K562 (cell line): ENCODE data around the gene CDC25B. TPM values are rescaled to one million over a fixed set of nuclear protein-coding genes. Genes with fewer than 3 reads are reported as not detected.
A peak's percentile ranks its signal among the peaks of the same experiment; 100 is the strongest.
"Not testable (repeated sequence)": the region's sequence is repeated elsewhere in the genome, so short reads cannot be mapped to it uniquely, and the experiment has no call there.

Experiments
- ATAC-seq: fragments of 200-7000 bp; cut with Tn5 transposase; 3 replicates; pipeline ENCODE4 v1.9.1; 2020; ENCODE audit warnings: moderate library complexity
- BruUV-seq: library from RNA; stranded (reverse); fragments of 400-500 nt; replicated peaks from 2 replicates; lab custom pipeline; 2021; lab: Mats Ljungman, UMichigan
- CTCF ChIA-PET: fragments of 300-600 bp; formaldehyde crosslinking; extraction: SDS; loops from one replicate; lab custom pipeline; 2021; ENCODE audit warnings: low intra/inter-chr PET ratio; lab: Yijun Ruan, JAX
- POLR2A ChIA-PET: fragments of 300-600, 350-650 bp; sonication (Branson Sonifier 250); formaldehyde crosslinking; extraction: SDS; loops from one replicate; lab custom pipeline; 2021; ENCODE audit warnings: antibody characterized with exemption, inconsistent platforms; lab: Yijun Ruan, JAX
- DNase-seq, 4 experiments: peaks; one replicate each; pipeline versions ENCODE4 v3.0.0 to v3.0.0-alpha.2; 2011 to 2018; ENCODE audit warnings: low spot score in 3 of 4, mixed read lengths in 3 of 4; ENCODE audit errors: extremely low read depth in 1 of 4
- FAIRE-seq: peaks from 2 replicates; lab custom pipeline; 2011; peaks lifted over from hg19 to GRCh38; lab: Jason Lieb, UNC
- H2AFZ ChIP-seq: 2 replicates; pipeline ENCODE4 v1.6.0; 2011; ENCODE audit warnings: low read depth, low read length, control low read depth, inconsistent platforms
- H3K27ac ChIP-seq: fragments of 200-600 bp; 3 replicates; pipeline ENCODE4 v1.8.0; 2011; ENCODE audit warnings: low read depth, mild to moderate bottlenecking, control low read depth, inconsistent platforms, low read length, moderate library complexity, mixed read lengths; ENCODE audit errors: extremely low read depth
- H3K27me3 ChIP-seq, 2 experiments: fragments of 300-600 bp in 1 of 2; 2 replicates in 1 of 2; 3 replicates in 1 of 2; pipeline versions ENCODE4 v1.6.0 to v1.8.0; 2011; ENCODE audit warnings: inconsistent platforms in 2 of 2, low read length in 2 of 2, mild to moderate bottlenecking in 1 of 2, mixed read lengths in 1 of 2, moderate library complexity in 1 of 2; ENCODE audit not compliant: control insufficient read depth in 2 of 2, insufficient read depth in 2 of 2
- H3K36me3 ChIP-seq: fragments of 300-600 bp; 3 replicates; pipeline ENCODE4 v1.8.0; 2011; ENCODE audit warnings: mild to moderate bottlenecking, low read length, inconsistent platforms; ENCODE audit not compliant: control insufficient read depth, insufficient read depth
- H3K4me1 ChIP-seq, 2 experiments: fragments of 200-600 bp in 1 of 2; replicated peaks in 1 of 2; 2 replicates in 1 of 2; 3 replicates in 1 of 2; pipeline versions ENCODE4 v1.5.1 to v1.8.0; 2011; ENCODE audit warnings: inconsistent platforms in 2 of 2, low read length in 2 of 2, mild to moderate bottlenecking in 1 of 2, mixed read lengths in 1 of 2, moderate library complexity in 1 of 2; ENCODE audit not compliant: control insufficient read depth in 2 of 2, insufficient read depth in 2 of 2
- H3K4me2 ChIP-seq: 2 replicates; pipeline ENCODE4 v1.6.1; 2011; ENCODE audit warnings: low read length, control low read depth, inconsistent platforms, mixed read lengths; ENCODE audit not compliant: insufficient read depth
- H3K4me3 ChIP-seq: fragments of 200-600 bp; sonication (generic), shearing (Covaris generic); 2 replicates; pipeline ENCODE4 v1.5.1; 2016; ENCODE audit warnings: control low read depth, inconsistent platforms
- H3K79me2 ChIP-seq: fragments of 200-600 bp; 3 replicates; pipeline ENCODE4 v1.8.0; 2011; ENCODE audit warnings: low read length, inconsistent platforms; ENCODE audit not compliant: control insufficient read depth, insufficient read depth
- H3K9ac ChIP-seq, 2 experiments: 2 replicates each; pipeline versions ENCODE4 v1.6.0 to v1.6.1; 2011; ENCODE audit warnings: low read depth in 2 of 2, low read length in 2 of 2, control low read depth in 1 of 2, inconsistent platforms in 1 of 2, mild to moderate bottlenecking in 1 of 2, mixed read lengths in 1 of 2; ENCODE audit not compliant: insufficient read depth in 1 of 2
- H3K9me1 ChIP-seq: one replicate; pipeline ENCODE4 v1.6.0; 2011; ENCODE audit warnings: inconsistent platforms, mild to moderate bottlenecking, low read length, moderate library complexity; ENCODE audit not compliant: control insufficient read depth, insufficient read depth
- H3K9me3 ChIP-seq: replicated peaks from 2 replicates; pipeline ENCODE4 v1.5.1; 2011; ENCODE audit warnings: low read depth, low read length, inconsistent platforms; ENCODE audit not compliant: control insufficient read depth, insufficient read depth
- H4K20me1 ChIP-seq: replicated peaks from 2 replicates; pipeline ENCODE4 v1.6.1; 2011; ENCODE audit warnings: low read length, inconsistent platforms, mixed read lengths; ENCODE audit not compliant: control insufficient read depth, insufficient read depth
- CBX8 ChIP-seq: fragments of 200-600 bp; sonication (generic); IDR thresholded peaks from 2 replicates; pipeline ENCODE4 v1.6.1; 2012; ENCODE audit warnings: borderline replicate concordance, mixed run types, low read depth, mild to moderate bottlenecking, moderate library complexity, mixed read lengths, low read length, control low read depth, inconsistent platforms; ENCODE audit not compliant: poor library complexity, severe bottlenecking; ENCODE audit errors: extremely low read depth
- FOXP1 ChIP-seq: sonication (generic); formaldehyde crosslinking; IDR thresholded peaks from 2 replicates; pipeline ENCODE4 v1.8.0; 2022; ENCODE audit warnings: mild to moderate bottlenecking, missing genetic modification reagents
- HDAC8 ChIP-seq: fragments of 450-650 bp; IDR thresholded peaks from 2 replicates; pipeline ENCODE4 v1.6.1; 2016; ENCODE audit warnings: mild to moderate bottlenecking, missing genetic modification characterization, moderate library complexity, missing compliant biosample characterization
- TRIM24 ChIP-seq, 2 experiments: fragments of 450-650 bp; IDR thresholded peaks; 2 replicates each; pipeline ENCODE4 v1.6.1; 2016
- WGBS: fragments of 100-300 bp; shearing (Covaris generic); methylation state at CpG from one replicate; pipeline ENCODE4 v1.1.6; 2016; ENCODE audit warnings: low coverage, mixed read lengths; ENCODE audit not compliant: insufficient coverage; ENCODE audit errors: missing lambda C conversion rate; 5-methylcytosine and 5-hydroxymethylcytosine counted together
- in situ Hi-C: fragments of 300-500 bp; cut with MboI; formaldehyde crosslinking; loops from 4 replicates; pipeline ENCODE4 v1.15.0; 2018; ENCODE audit warnings: inconsistent platforms, mixed read lengths
- intact Hi-C: fragments of 100-400 bp; cut with micrococcal nuclease; formaldehyde crosslinking; loops from 2 replicates; pipeline ENCODE4 v1.14.2; 2022
- polyA plus RNA-seq, 8 experiments: library from polyadenylated mRNA; depleted of rRNA in 4 of 8; stranded (reverse) in 5 of 8; unstranded in 3 of 8; fragments of >200 nt; fragmentation: Nextera tagmentation in 2 of 8; fragmentation: Illumina TruSeq in 1 of 8; extraction: Ambion mirVana in 2 of 8; extraction: Trizol in 1 of 8; gene quantifications; 2 replicates each; pipeline versions ENCODE4 v1.2.1 to v1.2.3, GENCODE V29; 2011 to 2014; ENCODE audit warnings: inconsistent platforms in 1 of 8, missing spikeins in 1 of 8
- total RNA-seq, 7 experiments: library from RNA; depleted of rRNA in 6 of 7; stranded (reverse); fragments of >200 nt in 6 of 7; fragmentation: Illumina TruSeq in 2 of 7; extraction: Trizol in 2 of 7; gene quantifications; 2 replicates each; pipeline versions ENCODE4 v1.2.1 to v1.2.3, GENCODE V29; 2011 to 2021; ENCODE audit warnings: low replicate concordance in 1 of 7
- TF ChIP-seq, protein P1 (sequence below), 2 experiments: fragments of 450-650 bp; IDR thresholded peaks; 2 replicates each; pipeline ENCODE4 v1.6.1; 2016
- TF ChIP-seq, protein P2 (sequence below): sonication (generic); formaldehyde crosslinking; IDR thresholded peaks from 2 replicates; pipeline ENCODE4 v1.8.0; 2022; ENCODE audit warnings: mild to moderate bottlenecking, low read depth, missing genetic modification reagents
- TF ChIP-seq, protein P3 (sequence below): sonication (generic); formaldehyde crosslinking; IDR thresholded peaks from 2 replicates; pipeline ENCODE4 v1.4.0; 2020; ENCODE audit warnings: mild to moderate bottlenecking, missing genetic modification reagents

The CDC25B gene
- total and polyA plus RNA-seq, 9 of the 15 experiments (the other 6 are each of a cell fraction or from before 2014, with no cell fraction given) = 2.3 to 35.7 (median 9.5) TPM

DNA sequence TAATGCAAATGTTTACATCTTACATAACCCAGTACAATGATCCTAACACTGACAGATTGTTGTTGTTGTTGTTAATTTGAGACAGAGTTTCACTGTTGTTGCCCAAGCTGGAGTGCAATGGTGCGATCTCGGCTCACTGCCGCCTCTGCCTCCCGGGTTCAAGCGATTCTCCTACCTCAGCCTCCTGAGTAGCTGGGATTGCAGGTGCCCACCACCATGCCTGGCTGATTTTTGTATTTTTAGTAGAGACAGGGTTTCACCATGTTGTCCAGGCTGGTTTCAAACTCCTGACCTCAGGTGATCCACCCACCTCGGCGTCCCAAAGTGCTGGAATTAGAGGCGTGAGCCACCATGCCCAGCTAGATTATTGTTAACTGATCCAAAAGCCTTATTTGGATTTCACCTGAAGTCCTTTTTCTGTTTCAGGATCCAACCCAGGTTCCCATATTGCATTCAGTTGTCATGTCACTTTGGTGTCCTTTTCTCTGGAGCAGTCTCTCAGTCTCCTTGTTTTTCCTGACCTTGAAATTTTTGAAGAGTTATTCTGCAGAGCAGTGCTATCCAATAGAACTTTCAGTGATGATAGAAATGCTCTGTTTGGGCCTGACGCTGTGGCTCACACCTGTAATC is 48.0 kb downstream of the CDC25B start:
- 63% methylated on average over 9 of the region's 9 CpGs for WGBS
- CTCF ChIA-PET, H3K9me1 ChIP-seq, intact Hi-C loops, FAIRE-seq, H3K4me2 ChIP-seq, DNase-seq, H3K4me3 ChIP-seq, in situ Hi-C loops, BruUV-seq, ATAC-seq, H3K27me3 ChIP-seq, H4K20me1 ChIP-seq, H3K9me3 ChIP-seq: not testable (repeated sequence)
- H3K36me3 ChIP-seq = peaks cover 10% of the 10 kb centered on the region; the same call in 2 of the 3 replicates
- TF ChIP-seq, protein P1, sequence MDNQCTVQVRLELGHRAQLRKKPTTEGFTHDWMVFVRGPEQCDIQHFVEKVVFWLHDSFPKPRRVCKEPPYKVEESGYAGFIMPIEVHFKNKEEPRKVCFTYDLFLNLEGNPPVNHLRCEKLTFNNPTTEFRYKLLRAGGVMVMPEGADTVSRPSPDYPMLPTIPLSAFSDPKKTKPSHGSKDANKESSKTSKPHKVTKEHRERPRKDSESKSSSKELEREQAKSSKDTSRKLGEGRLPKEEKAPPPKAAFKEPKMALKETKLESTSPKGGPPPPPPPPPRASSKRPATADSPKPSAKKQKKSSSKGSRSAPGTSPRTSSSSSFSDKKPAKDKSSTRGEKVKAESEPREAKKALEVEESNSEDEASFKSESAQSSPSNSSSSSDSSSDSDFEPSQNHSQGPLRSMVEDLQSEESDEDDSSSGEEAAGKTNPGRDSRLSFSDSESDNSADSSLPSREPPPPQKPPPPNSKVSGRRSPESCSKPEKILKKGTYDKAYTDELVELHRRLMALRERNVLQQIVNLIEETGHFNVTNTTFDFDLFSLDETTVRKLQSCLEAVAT (IDR thresholded peaks at IDR 0.05) = peak in 1 of 2 experiments; percentile 57; a peak in 1 of 4 replicates
- peaks cover 28% of the 10 kb centered on the region for H3K79me2 ChIP-seq
- peak overlapping the region; percentile 35 to 53; a peak in 3 of 4 replicates for H3K9ac ChIP-seq
- POLR2A ChIA-PET = interaction anchor here (1.0 to 2.0 kb wide), 3 partner anchors 10 to 23 kb away, joined by 3 to 13 read pairs (median 5); partner anchors contain the start of gene AP5S1
- H3K27ac ChIP-seq = peak overlapping the region; percentile 76
- H2AFZ ChIP-seq = peak overlapping the region; percentile 50; the same call in 1 of the 2 replicates
- peaks cover 37 to 51% of the 10 kb centered on the region in 2 experiments; a peak in 4 of 5 replicates for H3K4me1 ChIP-seq

DNA sequence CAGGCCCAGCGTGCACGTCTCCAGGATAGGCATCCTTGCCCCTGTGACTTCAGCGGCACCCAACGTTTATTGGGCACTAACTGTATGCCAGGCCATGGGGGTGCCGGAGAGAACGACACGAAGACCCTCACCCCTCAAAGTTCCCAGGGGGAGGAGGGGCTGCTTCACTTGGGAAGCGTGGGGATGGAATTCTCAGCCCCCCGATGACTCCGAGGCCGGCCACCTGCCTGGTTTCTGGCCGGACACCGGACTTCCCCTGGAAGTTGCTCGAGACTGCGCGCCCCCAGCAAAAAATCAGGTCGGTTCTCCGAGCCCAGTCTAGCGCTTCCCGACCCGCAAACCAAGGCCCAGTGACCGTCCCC is 50.2 kb downstream of the CDC25B start:
- Histone ChIP-seq H3K79me2 (peaks cover 28% of the 10 kb centered on the region), H3K9ac (peak overlapping the region; percentile 85 to 96), H3K27me3 (no peaks in the 10 kb centered on the region), H3K4me3 (peak overlapping the region; percentile 81), H3K36me3 (peaks cover 16% of the 10 kb centered on the region; the same call in 2 of the 3 replicates), H3K9me3 (no peaks in the 10 kb centered on the region), H3K4me1 (peaks cover 33 to 44% of the 10 kb centered on the region in 2 experiments; a peak in 4 of 5 replicates), H3K9me1 (no peaks in the 10 kb centered on the region), H2AFZ (peak overlapping the region; percentile 68), H3K4me2 (peak overlapping the region; percentile 91), H3K27ac (peak overlapping the region; percentile 88), H4K20me1 (no peaks in the 10 kb centered on the region)
- ChIA-PET POLR2A (interaction anchor here (0.7 kb wide), 1 partner anchor 59 kb away, joined by 3 read pairs; no protein-coding TSS in a partner anchor), CTCF (no interaction called here)
- BruUV-seq = no TSS peak
- intact Hi-C loops = loop anchor here (2.0 to 5.0 kb wide), 2 partner anchors 26 to 59 kb away; partner anchors contain the start of genes AP5S1 and CENPB
- in situ Hi-C loops = no loop called here
- DNase-seq = no peak
- no peak for FAIRE-seq
- no peak for ATAC-seq
- WGBS = 0% methylated on average over 11 of the region's 22 CpGs
- TF ChIP-seq TRIM24 (IDR thresholded peaks at IDR 0.05) (no peak), HDAC8 (tag) (0 out of 2 replicates have a peak, but pooled peaks have one; percentile 23), CBX8 (no peak), FOXP1 (CRISPR knock-in tag) (0 out of 2 replicates have a peak, but pooled peaks have one; percentile 8)
- TF ChIP-seq, protein P2, sequence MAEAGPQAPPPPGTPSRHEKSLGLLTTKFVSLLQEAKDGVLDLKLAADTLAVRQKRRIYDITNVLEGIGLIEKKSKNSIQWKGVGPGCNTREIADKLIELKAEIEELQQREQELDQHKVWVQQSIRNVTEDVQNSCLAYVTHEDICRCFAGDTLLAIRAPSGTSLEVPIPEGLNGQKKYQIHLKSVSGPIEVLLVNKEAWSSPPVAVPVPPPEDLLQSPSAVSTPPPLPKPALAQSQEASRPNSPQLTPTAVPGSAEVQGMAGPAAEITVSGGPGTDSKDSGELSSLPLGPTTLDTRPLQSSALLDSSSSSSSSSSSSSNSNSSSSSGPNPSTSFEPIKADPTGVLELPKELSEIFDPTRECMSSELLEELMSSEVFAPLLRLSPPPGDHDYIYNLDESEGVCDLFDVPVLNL (CRISPR knock-in tag) = no peak
- TF ChIP-seq, protein P3, sequence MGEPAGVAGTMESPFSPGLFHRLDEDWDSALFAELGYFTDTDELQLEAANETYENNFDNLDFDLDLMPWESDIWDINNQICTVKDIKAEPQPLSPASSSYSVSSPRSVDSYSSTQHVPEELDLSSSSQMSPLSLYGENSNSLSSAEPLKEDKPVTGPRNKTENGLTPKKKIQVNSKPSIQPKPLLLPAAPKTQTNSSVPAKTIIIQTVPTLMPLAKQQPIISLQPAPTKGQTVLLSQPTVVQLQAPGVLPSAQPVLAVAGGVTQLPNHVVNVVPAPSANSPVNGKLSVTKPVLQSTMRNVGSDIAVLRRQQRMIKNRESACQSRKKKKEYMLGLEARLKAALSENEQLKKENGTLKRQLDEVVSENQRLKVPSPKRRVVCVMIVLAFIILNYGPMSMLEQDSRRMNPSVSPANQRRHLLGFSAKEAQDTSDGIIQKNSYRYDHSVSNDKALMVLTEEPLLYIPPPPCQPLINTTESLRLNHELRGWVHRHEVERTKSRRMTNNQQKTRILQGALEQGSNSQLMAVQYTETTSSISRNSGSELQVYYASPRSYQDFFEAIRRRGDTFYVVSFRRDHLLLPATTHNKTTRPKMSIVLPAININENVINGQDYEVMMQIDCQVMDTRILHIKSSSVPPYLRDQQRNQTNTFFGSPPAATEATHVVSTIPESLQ = 0 out of 2 replicates have a peak, but pooled peaks have one; percentile 50
